Measurements from ENCODE around the gene ARMH3.

GRCh38 chr10:101993221-101993620 lies 62.8 kb downstream of the ARMH3 start:
- TF ChIP-seq CTCF (IDR thresholded peaks at IDR 0.05), result no peak
- TF ChIP-seq POLR2AphosphoS5 (IDR thresholded peaks at IDR 0.05), result no peak
- no peak for TF ChIP-seq EP300 (IDR thresholded peaks at IDR 0.05)
- TF ChIP-seq POLR2A (IDR thresholded peaks at IDR 0.05), result no peak

Data from stomach (tissue), 4 donors.